RWPE1 (cell line): ENCODE results near the gene MTCL1.

Source experiments
- CTCF ChIA-PET: fragments of 350-600 bp; sonication (Branson Sonifier 250); formaldehyde crosslinking; extraction: SDS; loops from one replicate; lab custom pipeline; 2021; lab: Yijun Ruan, JAX
- POLR2A ChIA-PET: fragments of 400-600 bp; formaldehyde crosslinking; extraction: SDS; loops from one replicate; lab custom pipeline; 2020; ENCODE audit warnings: antibody characterized with exemption; ENCODE audit not compliant: low non-redundant PET; lab: Yijun Ruan, JAX
- DNase-seq: peaks from one replicate; pipeline ENCODE4 v3.0.0; 2012; ENCODE audit warnings: low spot score
- H3K27ac ChIP-seq: fragments of 450-650 bp; 2 replicates; pipeline ENCODE4 v1.5.1; 2017
- TF ChIP-seq, protein P1 (sequence below): fragments of 450-650 bp; conservative IDR thresholded peaks from 2 replicates; pipeline ENCODE4 v1.5.1; 2017; ENCODE audit warnings: low read depth, mild to moderate bottlenecking

MTCL1 gene

DNA sequence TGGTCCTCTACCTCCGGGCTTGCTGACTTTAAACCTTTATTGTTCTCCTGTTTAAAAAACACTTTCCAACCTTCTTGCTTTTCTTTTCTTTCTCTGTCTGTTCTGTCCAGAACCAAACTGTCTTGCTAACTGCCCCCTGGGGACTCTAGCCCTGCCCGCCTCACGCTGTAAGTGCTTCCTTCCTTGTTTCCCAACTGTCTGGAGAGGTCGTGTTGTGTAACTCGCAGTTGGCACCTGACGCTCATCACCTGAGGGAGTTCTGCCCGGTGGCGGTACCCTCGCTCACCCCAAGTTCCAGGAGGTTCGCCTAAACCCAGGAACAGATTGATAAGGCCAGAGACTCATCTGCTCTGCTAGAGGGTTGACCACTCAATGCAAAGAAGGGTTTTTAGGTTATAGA, 123.4 kb downstream of the MTCL1 start:
- ChIA-PET POLR2A (no interaction called here), CTCF (no interaction called here)
- peak overlapping the region; percentile 20; the same call in 1 of the 2 replicates for H3K27ac ChIP-seq
- no peak for DNase-seq
- TF ChIP-seq, protein P1, sequence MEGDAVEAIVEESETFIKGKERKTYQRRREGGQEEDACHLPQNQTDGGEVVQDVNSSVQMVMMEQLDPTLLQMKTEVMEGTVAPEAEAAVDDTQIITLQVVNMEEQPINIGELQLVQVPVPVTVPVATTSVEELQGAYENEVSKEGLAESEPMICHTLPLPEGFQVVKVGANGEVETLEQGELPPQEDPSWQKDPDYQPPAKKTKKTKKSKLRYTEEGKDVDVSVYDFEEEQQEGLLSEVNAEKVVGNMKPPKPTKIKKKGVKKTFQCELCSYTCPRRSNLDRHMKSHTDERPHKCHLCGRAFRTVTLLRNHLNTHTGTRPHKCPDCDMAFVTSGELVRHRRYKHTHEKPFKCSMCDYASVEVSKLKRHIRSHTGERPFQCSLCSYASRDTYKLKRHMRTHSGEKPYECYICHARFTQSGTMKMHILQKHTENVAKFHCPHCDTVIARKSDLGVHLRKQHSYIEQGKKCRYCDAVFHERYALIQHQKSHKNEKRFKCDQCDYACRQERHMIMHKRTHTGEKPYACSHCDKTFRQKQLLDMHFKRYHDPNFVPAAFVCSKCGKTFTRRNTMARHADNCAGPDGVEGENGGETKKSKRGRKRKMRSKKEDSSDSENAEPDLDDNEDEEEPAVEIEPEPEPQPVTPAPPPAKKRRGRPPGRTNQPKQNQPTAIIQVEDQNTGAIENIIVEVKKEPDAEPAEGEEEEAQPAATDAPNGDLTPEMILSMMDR = no peak

DNA sequence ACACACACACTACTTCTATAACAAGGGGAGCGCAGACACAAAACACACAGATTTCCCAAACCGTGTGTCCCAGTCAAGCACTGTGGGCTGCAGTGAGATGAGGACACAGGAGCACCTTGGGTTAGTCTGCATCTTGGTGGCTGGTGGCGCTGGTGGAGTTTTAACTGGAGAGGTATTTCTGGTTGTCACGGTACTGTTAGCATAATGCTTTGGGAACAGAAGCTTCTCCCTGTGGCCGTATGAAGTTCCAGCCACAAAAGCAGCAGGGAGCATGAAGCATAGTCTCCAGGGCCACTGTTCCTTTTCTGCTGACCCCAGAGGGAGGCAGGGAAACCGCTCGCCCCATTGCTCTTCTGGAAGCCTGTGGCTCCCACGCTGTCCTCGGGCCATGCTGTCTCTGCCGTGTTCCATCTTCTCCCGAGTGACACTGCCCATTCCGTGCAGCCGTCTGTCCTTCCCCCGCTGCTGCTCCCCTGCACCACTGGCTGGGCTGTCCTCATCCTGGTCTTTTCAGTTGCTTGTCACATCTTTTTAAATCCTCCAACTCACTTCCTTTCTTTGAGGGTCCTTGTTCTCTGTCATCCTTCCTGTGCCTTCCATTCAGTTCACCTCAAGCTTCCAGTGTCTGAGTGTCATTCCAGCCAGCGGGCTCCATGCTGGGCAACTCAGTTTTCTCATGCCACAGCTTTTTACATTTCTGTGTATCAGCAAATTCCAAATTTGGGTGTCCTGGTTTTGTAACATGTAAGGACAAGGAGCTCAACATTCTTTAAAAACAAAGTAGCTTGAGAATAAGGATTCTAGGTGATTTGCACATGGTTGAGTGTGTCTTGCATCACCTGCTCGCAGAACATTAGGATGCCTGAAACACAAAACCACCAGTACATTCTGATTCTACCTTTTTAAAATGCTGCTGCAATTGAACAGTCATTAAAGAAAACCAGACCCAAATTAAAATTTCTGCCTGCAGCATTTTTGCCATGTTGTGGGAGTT, 125.0 kb downstream of the MTCL1 start:
- DNase-seq = peak; percentile 10
- peak overlapping the region; percentile 63 for H3K27ac ChIP-seq
- TF ChIP-seq, protein P1 = no peak
- ChIA-PET POLR2A (no interaction called here), CTCF (interaction anchor here (0.6 kb wide), 1 partner anchor 629 kb away, joined by 4 read pairs; no protein-coding TSS in a partner anchor)

DNA sequence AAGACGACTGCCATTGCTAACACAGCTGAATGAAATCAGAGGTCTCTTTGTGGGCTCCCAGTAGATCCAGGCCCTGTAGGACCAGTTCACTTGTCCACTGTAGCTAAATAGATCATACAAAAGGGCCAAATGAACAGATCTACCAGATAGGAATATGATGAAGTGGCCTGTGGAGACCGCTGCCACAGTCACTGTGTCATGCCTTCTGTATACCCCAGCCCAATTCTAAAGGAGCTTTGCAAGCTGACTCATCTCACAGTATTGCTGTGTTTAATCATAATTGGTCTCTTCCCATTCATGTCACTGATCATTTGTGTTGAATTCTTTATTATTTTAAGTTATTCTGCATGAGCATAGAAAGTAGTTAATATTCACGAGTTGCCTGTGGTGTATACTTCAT, 125.8 kb downstream of the MTCL1 start:
- H3K27ac ChIP-seq = no peak overlapping the region
- CTCF ChIA-PET = interaction anchor here (0.6 kb wide), 1 partner anchor 628 kb away, joined by 4 read pairs; no protein-coding TSS in a partner anchor
- POLR2A ChIA-PET = no interaction called here
- TF ChIP-seq, protein P1 = no peak
- DNase-seq = no peak

DNA sequence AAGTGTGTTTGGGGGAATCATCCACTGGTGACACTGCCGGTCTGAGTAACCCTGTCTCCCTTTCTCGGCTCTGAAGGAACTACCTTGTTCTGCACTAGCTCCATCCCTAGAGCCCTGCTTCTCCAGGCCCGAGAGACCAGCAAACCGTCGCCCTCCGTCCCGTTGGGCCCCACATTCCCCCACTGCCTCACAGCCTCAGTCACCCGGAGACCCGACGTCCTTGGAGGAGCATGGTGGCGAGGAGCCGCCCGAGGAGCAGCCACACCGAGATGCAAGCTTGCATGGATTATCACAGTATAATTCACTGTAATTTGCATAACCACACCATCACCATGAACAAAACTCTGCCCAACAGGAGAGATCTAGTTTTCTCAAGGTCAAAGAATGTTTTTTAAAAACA, 126.2 kb downstream of the MTCL1 start:
- ChIA-PET CTCF (interaction anchor here (0.6 kb wide), 1 partner anchor 13 kb away, joined by 3 read pairs; no protein-coding TSS in a partner anchor), POLR2A (no interaction called here)
- no peak for DNase-seq
- TF ChIP-seq, protein P1 = no peak
- H3K27ac ChIP-seq = no peak overlapping the region

DNA sequence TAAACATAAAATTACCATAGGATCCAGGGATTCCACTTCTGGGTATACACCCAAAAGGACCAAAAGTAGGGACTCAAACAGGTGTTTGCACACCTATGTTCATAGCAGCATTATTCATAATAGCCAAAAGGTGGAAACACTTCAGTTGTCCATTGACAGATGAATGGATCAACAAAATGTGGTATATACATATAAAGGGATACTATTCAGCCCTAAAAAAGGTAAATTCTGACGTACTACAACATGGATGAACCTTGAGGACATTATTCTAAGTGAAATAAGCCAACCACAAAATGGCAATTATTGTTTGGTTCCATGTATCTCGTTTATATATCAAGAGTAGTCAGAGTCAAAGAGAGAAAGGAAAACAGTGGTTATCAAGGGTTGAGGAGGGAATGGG, 128.1 kb downstream of the MTCL1 start:
- DNase-seq = no peak
- H3K27ac ChIP-seq = no peak overlapping the region
- POLR2A ChIA-PET = no interaction called here
- TF ChIP-seq, protein P1 = no peak
- CTCF ChIA-PET = no interaction called here

DNA sequence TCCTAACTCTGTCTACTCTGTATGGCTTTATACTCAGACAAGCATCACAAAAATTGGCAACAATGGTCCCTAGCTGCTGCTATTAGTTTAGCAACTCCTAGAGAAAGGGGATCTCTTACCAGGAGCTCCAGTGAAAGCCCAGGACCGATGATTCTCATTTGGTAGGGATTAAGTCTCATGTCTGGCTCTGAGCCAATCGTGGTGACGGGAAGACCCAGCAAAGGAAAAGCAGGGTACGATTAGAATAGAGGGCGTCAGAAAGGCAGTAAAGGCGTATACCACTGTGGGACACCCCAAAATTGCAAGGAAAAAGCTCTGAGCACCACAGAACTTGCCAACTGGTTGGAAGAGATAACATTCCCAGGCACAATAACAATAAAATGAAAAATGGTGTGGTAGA, 129.5 kb downstream of the MTCL1 start:
- DNase-seq = no peak

More for the DNA sequence above, 129.5 kb downstream of the MTCL1 start:
- CTCF ChIA-PET = no interaction called here
- TF ChIP-seq, protein P1 = no peak
- H3K27ac ChIP-seq = peak overlapping the region; percentile 56
- POLR2A ChIA-PET = no interaction called here
